GM23248 (cell line): ENCODE data around the gene RNF217.

ENCODE experiments used
- EZH2 ChIP-seq: fragments of 200-600 bp; sonication (generic); IDR thresholded peaks from 2 replicates; pipeline ENCODE4 v1.6.1; 2018; ENCODE audit warnings: antibody characterized with exemption, mild to moderate bottlenecking; ENCODE audit not compliant: insufficient read depth, poor library complexity, severe bottlenecking
- EZH2phosphoT487 ChIP-seq: fragments of 200-600 bp; sonication (generic); IDR thresholded peaks from 2 replicates; pipeline ENCODE4 v1.6.1; 2018; ENCODE audit warnings: antibody characterized with exemption, moderate library complexity, mild to moderate bottlenecking, low read depth; ENCODE audit not compliant: insufficient read depth

GRCh38 chr6:124924333-124924759, 37.9 kb upstream of the RNF217 start:
- TF ChIP-seq EZH2phosphoT487 (no peak), EZH2 (no peak)
